Jurkat, Clone E6-1 (cell line): ENCODE data around the gene FLYWCH1.
A peak's percentile ranks its signal among the peaks of the same experiment; 100 is the strongest.

Source experiments
- DNase-seq: peaks from one replicate; pipeline ENCODE4 v3.0.0-alpha.2; 2011; ENCODE audit warnings: low read depth, low spot score
- H3K4me3 ChIP-seq: 2 replicates; pipeline ENCODE4 v1.5.1; 2011; ENCODE audit warnings: mild to moderate bottlenecking, low read length, control low read depth, moderate library complexity

FLYWCH1 gene

DNA sequence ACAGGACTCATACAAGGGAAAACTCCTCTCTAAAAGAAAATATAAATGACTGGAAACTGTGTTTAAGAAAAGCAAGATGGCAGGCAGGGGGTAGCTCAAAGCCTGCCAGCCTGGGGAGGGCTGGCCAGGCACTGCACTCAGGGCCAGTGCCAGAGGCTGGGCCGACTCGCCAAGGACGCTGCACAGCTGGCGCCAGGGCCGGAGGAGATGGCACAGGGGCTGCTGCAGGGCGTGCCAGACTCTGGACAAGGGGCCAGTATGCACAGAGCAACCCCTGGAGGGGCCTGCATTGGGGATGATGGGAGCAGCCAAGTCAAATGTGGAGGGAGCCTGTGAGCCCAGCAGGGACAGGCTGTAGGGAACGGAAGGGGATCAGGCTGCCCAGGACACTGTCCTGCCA, 64.5 kb downstream of the FLYWCH1 start:
- H3K4me3 ChIP-seq, result no peak overlapping the region
- DNase-seq, result no peak

DNA sequence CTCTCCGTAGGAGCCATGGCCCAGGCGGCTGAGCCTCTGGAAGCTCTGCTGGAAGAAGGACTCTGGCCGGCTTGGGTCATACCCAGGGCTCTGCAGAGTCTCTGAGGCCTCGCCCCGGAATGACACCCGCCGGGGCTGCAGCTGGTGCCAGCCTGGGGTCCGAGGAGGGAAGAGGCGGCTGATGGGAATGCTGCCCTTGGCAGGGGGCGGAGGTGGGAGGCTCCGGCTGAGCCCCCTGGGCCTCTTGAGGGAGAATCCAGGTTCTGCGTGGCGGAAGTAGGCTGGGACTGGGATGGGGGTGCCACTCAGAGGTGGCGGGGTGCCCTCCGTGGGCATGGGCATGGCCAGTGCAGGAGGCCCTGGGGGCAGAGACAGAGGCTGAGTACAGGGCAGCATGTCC, 64.9 kb downstream of the FLYWCH1 start:
- no peak overlapping the region for H3K4me3 ChIP-seq
- DNase-seq, result no peak

DNA sequence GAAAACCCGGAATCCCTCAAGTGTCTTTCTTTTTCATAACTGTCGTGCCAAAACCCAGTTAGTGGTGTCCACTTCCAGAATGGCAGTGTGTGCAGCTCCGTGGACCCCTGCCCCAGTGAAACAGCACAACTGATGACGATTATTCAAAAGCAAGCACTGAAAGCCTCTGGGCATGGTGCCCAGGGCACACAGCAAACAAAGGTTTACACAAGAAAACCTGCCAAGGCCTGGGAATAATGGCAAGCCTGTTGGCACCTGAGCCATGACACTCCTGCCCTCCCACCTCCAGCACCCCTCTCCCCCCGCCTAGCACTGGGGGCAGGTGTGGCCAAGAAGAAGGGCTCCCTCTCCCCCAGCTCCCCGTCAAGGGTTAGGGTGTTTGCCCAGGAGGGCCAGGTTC, 65.7 kb downstream of the FLYWCH1 start:
- DNase-seq, result no peak
- H3K4me3 ChIP-seq, result no peak overlapping the region

DNA sequence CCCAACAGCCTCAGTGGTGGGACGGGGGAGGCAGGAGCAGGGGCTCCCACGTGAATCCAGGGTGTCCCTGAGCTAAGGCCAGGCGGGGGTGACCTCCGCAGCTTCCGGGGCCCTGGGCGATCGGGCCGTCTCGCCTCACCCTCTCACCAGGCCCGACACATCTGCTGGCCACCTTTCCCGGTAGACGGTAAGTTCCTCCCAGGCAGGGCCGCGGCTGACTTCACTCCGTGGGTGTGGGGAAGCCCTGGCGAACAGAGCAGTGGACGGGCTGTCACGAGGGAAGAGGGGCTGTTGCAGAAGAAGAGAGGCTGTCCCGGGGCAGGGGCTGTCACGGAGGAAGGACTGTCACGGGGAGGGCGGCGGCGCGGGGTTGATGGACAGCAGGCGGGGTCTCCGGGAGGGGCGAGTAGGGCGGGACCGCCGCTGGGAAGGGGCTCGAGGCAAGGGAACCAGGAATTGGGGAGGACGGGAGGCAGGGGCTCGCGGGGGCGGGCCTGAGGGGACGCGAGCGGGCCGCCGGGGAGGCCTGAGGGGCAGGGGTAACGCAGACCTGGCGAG, 68.0 kb downstream of the FLYWCH1 start:
- no peak for DNase-seq

DNA sequence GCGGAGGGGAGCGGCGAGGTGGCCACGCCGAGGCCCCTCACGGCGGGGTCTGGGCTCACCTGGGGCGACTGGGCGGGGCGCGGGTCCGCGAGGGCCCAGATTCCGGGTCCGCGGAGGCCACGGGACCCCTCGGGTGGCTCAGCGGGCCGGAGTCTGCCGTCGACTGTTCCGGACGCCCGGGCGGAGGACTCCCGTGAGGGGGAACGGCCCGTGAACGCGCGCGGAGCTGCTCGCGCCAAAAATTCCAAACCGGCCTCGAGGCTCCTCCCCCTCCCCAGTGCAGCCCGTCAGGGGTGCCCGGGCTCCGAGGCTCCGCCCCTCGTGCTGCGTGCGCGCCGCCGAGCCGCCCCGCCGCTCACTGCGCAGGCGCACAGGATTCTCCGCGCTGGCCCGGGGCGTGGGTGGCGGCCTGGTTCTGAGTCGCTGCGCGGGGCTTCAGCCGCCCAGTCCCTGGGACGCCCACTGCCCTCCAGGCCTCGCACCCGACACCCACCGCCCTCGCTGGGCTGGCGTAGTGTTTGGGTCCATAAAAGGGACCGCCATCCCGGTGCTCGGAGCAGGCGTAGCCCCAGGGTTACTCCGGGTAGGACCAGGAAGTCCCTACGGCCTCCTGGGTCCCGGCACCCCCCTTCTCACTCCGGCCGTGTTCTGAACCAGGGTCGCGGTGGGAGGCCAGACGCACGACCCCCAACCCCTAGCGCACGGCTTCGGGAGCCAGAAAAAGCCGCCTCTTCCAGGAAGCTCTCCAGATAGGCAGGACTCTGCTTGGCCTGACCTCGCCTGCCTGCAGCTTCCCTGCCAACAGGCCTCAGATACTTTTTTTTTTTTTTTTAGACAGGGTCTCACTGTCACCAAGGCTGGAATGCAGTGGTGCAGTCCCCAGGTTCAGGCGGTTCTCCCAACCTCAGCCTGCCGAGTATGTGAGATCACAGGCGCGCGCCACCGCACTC, 68.8 kb downstream of the FLYWCH1 start, which contains the start of gene PKMYT1:
Gene PKMYT1 (minus strand): TSS at position 220 of the 950 bp plus-strand sequence. CDS start 789 bp downstream, outside the sequence.
- DNase-seq, result peak; percentile 76
- H3K4me3 ChIP-seq, result peak within 1 kb of the TSS; percentile 82

More for the DNA sequence above, 68.0 kb downstream of the FLYWCH1 start:
- peak overlapping the region; percentile 82 for H3K4me3 ChIP-seq

DNA sequence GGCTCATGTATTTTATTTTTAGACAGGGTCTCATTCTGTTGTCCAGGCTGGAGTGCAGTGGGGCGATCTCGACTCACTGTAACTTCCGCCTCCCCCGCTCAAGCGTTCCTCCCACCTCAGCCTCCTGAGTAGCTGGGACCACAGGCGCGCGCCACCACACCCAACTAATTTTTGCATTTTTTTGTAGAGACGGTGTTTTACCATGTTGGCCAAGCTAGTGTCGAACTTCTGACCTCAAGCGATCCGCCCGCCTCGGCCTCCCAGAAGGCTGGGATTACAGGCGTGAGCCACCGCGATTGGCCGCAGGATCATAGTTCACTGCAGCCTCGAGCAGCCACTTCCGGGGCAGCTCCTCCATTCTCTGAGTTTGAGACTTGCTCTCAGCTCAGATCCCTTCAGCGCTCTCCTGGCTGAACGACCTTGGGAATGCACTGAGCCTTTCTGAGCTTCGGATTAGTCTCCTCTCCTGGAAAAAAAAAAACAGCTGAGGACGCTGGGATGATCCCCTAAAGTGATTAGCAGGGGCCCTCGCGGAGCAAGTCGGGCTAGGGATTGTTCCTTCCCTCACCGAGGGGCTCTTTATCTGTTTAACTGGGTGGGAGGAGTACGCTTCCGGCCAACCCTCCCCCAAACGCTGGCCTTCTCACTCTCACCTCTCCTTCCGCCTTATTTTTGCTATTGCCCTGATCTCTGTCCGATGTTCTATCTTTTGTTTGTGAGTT, 69.6 kb downstream of the FLYWCH1 start:
- DNase-seq, result no peak
- peak overlapping the region; percentile 82 for H3K4me3 ChIP-seq

DNA sequence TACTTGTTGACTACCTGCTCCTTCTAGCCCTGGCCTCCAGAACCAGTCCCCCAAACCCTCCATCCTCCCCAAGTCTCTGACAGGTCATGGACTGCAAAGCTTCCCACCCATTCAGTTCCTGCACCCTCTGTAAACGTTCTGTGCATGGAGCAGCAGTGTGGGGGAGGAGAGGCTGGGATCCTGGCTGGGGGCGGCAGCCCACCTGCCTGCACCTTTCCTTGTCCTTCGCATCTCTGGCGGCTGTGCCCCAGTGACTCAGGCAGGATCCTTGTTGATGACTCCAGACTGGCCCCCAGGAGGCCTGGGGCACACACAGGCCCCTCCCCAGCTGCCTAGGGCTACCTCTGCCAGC, 70.1 kb downstream of the FLYWCH1 start:
- no peak overlapping the region for H3K4me3 ChIP-seq
- DNase-seq, result no peak

- no peak for DNase-seq
- no peak overlapping the region for H3K4me3 ChIP-seq
Measured at GRCh38 chr16:2982402-2982801, 70.7 kb downstream of the FLYWCH1 start.

DNA sequence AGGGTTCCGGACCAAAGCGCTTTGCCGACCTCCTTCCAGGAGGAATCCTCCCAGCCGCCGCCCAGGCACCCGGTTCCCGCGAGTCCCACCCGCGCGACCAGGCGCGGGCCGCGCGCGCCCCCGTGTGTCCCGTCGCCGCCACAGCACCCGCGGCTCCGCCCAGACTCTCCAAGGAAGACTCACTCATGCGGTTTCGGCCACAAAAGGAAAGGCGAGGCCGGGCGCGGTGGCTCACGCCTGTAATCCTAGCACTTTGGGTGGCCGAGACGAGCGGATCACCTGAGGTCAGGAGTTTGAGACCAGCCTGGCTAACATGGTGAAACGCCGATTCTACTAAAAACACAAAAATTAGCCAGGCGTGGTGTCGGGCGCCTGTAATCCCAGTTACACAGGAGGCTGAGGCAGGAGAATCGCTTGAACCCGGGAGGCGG, 72.0 kb downstream of the FLYWCH1 start:
- no peak for DNase-seq
- peak overlapping the region; percentile 44 for H3K4me3 ChIP-seq

- no peak for DNase-seq
Measured at GRCh38 chr16:2985462-2985861, 73.7 kb downstream of the FLYWCH1 start.

DNA sequence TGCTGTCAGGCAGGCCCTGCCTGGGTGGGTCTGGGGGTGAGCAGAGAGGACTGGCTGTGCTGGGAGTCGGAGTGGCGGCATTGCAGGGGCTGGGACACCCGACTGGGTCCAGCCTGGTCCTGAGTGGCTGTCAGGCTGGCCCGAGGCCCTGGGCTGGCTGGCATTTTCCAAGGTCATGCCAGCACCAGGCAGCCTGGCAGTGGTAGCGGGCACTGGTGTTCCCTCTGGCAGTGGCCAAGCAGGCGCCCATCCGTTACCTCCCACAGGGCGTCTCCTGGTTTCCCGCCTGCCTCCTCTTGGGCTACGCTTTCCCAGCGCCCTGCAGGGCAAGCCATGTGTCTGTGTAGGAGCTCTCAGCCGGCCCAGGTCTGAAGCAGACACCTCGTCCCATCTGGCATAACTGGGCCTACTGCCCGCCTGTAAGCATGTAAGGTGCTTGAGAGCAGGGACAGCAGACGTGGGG, 74.2 kb downstream of the FLYWCH1 start:
- no peak overlapping the region for H3K4me3 ChIP-seq
- DNase-seq, result no peak

More at GRCh38 chr16:2985462-2985861, 73.7 kb downstream of the FLYWCH1 start:
- H3K4me3 ChIP-seq, result no peak overlapping the region

- no peak overlapping the region for H3K4me3 ChIP-seq
- no peak for DNase-seq
Measured at GRCh38 chr16:2986623-2987188, 75.0 kb downstream of the FLYWCH1 start.

- H3K4me3 ChIP-seq, result no peak overlapping the region
- no peak for DNase-seq
Measured at GRCh38 chr16:2987286-2987685, 75.6 kb downstream of the FLYWCH1 start.

- H3K4me3 ChIP-seq, result no peak overlapping the region
- DNase-seq, result no peak
Measured at GRCh38 chr16:2987833-2988232, 76.1 kb downstream of the FLYWCH1 start.

DNA sequence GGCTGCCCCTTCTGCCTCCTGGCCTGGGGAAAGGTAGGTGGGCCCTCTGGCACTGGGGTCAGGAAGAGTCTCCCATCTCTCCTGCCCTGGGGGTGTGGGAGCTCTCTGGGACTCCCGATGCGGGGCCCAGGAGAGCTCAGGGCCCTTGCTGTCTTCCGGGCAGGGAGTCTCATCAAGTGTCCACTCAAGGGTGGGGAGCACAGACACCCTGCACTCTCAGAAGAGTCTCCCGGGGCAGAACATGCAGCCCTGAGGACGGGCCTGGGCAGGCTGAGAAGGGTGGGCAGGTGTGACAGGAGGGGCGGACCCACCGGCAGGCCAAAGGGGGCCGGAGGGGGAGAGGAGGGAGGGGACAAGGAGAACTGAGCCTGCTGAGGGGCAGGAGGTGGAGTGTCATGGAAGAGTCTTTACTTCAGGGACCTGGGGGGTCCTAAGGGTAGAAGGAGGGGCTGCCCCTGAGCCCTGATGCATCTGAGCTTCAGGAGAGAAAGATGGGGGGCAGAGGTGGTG, 76.9 kb downstream of the FLYWCH1 start:
- H3K4me3 ChIP-seq, result no peak overlapping the region
- no peak for DNase-seq

GRCh38 chr16:2990891-2991290, 79.2 kb downstream of the FLYWCH1 start:
- no peak for DNase-seq
- no peak overlapping the region for H3K4me3 ChIP-seq

GRCh38 chr16:2991566-2992261, 80.0 kb downstream of the FLYWCH1 start:
- no peak for DNase-seq
- no peak overlapping the region for H3K4me3 ChIP-seq

DNA sequence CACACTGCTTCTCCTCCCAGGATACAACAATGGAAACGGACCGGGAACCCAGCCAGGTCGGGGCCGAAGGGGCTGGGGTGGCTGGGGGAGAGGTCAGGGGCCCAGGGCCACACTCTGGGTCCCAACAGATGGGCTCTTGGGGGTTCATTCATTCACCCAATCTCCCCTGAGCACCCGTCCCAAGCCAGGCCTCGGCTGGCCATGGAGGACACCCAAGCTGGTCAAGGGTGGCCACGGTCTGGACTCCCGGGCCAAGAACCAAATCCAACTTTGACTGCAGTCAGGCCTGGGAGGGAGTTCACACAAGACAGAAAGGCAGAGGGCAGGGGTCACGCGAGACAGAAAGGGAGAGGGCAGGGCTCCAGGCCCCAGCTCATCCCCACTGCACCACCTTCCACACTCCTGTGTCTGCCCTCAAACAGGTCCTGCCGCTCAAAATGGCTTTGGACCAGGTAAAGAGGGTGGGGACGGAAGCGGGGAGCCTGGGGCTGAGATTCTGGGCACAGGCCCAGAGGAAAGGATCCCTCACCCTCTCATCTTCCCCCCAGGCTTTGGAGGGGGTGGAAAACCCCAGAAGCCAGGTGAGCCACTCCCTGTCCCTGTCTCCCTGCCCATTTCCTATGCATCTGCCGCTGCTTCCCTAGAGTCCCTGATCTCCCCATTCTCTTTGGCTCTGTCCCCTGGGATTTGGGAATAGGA, 80.8 kb downstream of the FLYWCH1 start:
- H3K4me3 ChIP-seq, result no peak overlapping the region
- DNase-seq, result no peak
